CD4-positive, CD25-positive, alpha-beta regulatory T cell (primary cell): Measurements from ENCODE around the gene BPIFB3. TPM values are rescaled to one million over a fixed set of nuclear protein-coding genes. Genes with fewer than 3 reads are reported as not detected.
A peak's percentile ranks its signal among the peaks of the same experiment; 100 is the strongest.

ENCODE experiments used
- ATAC-seq, 2 donors: fragments of 150-1000 bp; cut with Tn5 transposase; one replicate each; pipeline ENCODE4 v1.10.0; 2021; ENCODE audit warnings: low read depth in 2 of 2, moderate number of reproducible peaks in 2 of 2, moderate library complexity in 1 of 2
- DNase-seq, 3 donors: peaks; one replicate each; pipeline versions ENCODE4 v3.0.0 to v3.0.0-alpha.2; 2012 to 2022; ENCODE audit warnings: mixed read lengths in 1 of 3
- H3K27ac ChIP-seq: one replicate; pipeline ENCODE4 v1.7.0; 2013; ENCODE audit warnings: mild to moderate bottlenecking, low read length; ENCODE audit not compliant: insufficient read depth, poor library complexity, severe bottlenecking
- H3K27me3 ChIP-seq: one replicate; pipeline ENCODE4 v1.7.0; 2013; ENCODE audit warnings: low read length; ENCODE audit not compliant: control insufficient read depth, insufficient read depth
- H3K36me3 ChIP-seq: one replicate; pipeline ENCODE4 v1.7.0; 2013; ENCODE audit warnings: mild to moderate bottlenecking, low read length, moderate library complexity; ENCODE audit not compliant: control insufficient read depth, insufficient read depth
- H3K4me1 ChIP-seq: 2 replicates; pipeline ENCODE4 v1.7.0; 2013; ENCODE audit warnings: mild to moderate bottlenecking, low read length; ENCODE audit not compliant: insufficient read depth, control insufficient read depth, poor library complexity, severe bottlenecking
- H3K4me3 ChIP-seq: one replicate; pipeline ENCODE4 v1.7.0; 2013; ENCODE audit warnings: low read depth, mild to moderate bottlenecking, low read length, moderate library complexity
- H3K9me3 ChIP-seq, 2 experiments: 1 replicate in 1 of 2; 2 replicates in 1 of 2; pipeline ENCODE4 v1.7.0; 2013; ENCODE audit warnings: low read length in 2 of 2, mild to moderate bottlenecking in 1 of 2, moderate library complexity in 1 of 2; ENCODE audit not compliant: control insufficient read depth in 2 of 2
- H3K27ac Mint-ChIP-seq, 3 donors: one replicate each; pipeline ENCODE4 v1.8.0; 2020 to 2022; ENCODE audit warnings: mild to moderate bottlenecking in 3 of 3, mixed read lengths in 3 of 3, moderate library complexity in 2 of 3
- H3K27me3 Mint-ChIP-seq: one replicate; pipeline ENCODE4 v1.8.0; 2022; ENCODE audit warnings: mild to moderate bottlenecking, mixed read lengths
- H3K36me3 Mint-ChIP-seq: one replicate; pipeline ENCODE4 v1.8.0; 2020; ENCODE audit warnings: mixed read lengths
- H3K4me1 Mint-ChIP-seq, 4 donors: one replicate each; pipeline ENCODE4 v1.8.0; 2020 to 2022; ENCODE audit warnings: mixed read lengths in 4 of 4, mild to moderate bottlenecking in 1 of 4
- H3K4me3 Mint-ChIP-seq, 4 donors: one replicate each; pipeline ENCODE4 v1.8.0; 2020 to 2022; ENCODE audit warnings: mild to moderate bottlenecking in 4 of 4, mixed read lengths in 4 of 4, moderate library complexity in 3 of 4
- H3K9me3 Mint-ChIP-seq, 7 donors: one replicate each; pipeline ENCODE4 v1.8.0; 2020 to 2022; ENCODE audit warnings: mixed read lengths in 7 of 7, mild to moderate bottlenecking in 3 of 7, moderate library complexity in 2 of 7
- polyA plus RNA-seq, 4 donors: library from polyadenylated mRNA; unstranded; fragments of 300-500 nt; fragmentation: Illumina TruSeq; gene quantifications; one replicate each; pipeline ENCODE4 v1.2.3, GENCODE V29; 2021
- total RNA-seq: library from RNA; stranded (reverse); gene quantifications from one replicate; pipeline ENCODE4 v1.2.3, GENCODE V29; 2022

BPIFB3 gene
- total and polyA plus RNA-seq, 5 donors from 2014 or later, result not detected

GRCh38 chr20:33019465-33020277 is 34.0 kb upstream of the BPIFB3 start:
- no peak overlapping the region for H3K4me3 Mint-ChIP-seq
- ATAC-seq, result no peak

GRCh38 chr20:33020278-33021161 is 33.2 kb upstream of the BPIFB3 start:
- no peak overlapping the region for H3K27ac ChIP-seq
- Mint-ChIP-seq H3K4me3 (no peak overlapping the region), H3K27ac (peak overlapping the region in 2 of 3 donors; percentile 38 to 57), H3K36me3 (no peaks in the 10 kb centered on the region), H3K4me1 (peaks cover 0 to 9% (median 1%) of the 10 kb centered on the region in 4 donors), H3K9me3 (peaks cover 0 to 2% (median 0%) of the 10 kb centered on the region in 7 donors), H3K27me3 (peaks cover 4% of the 10 kb centered on the region)
- no peaks in the 10 kb centered on the region for H3K4me1 ChIP-seq
- no peak for ATAC-seq
- no peak for DNase-seq
- H3K36me3 ChIP-seq, result no peaks in the 10 kb centered on the region
- no peak overlapping the region for H3K4me3 ChIP-seq
- H3K27me3 ChIP-seq, result no peaks in the 10 kb centered on the region
- no peaks in the 10 kb centered on the region for H3K9me3 ChIP-seq

More at GRCh38 chr20:33019465-33020277, 34.0 kb upstream of the BPIFB3 start:
- no peaks in the 10 kb centered on the region for H3K36me3 ChIP-seq
- Mint-ChIP-seq H3K36me3 (no peaks in the 10 kb centered on the region), H3K27me3 (peaks cover 4% of the 10 kb centered on the region), H3K9me3 (peaks cover 0 to 2% (median 0%) of the 10 kb centered on the region in 7 donors), H3K4me1 (peaks cover 0 to 9% (median 1%) of the 10 kb centered on the region in 4 donors), H3K27ac (peak overlapping the region in 1 of 3 donors; percentile 42)
- no peak overlapping the region for H3K27ac ChIP-seq
- no peaks in the 10 kb centered on the region for H3K27me3 ChIP-seq
- no peaks in the 10 kb centered on the region for H3K4me1 ChIP-seq
- no peak for DNase-seq
- H3K4me3 ChIP-seq, result no peak overlapping the region
- H3K9me3 ChIP-seq, result no peaks in the 10 kb centered on the region

- H3K27ac Mint-ChIP-seq, result peak overlapping the region in 1 of 3 donors; percentile 38
Observed at GRCh38 chr20:33021879-33022278, 31.8 kb upstream of the BPIFB3 start.

GRCh38 chr20:33022289-33022688 is 31.4 kb upstream of the BPIFB3 start:
- H3K9me3 ChIP-seq, result no peaks in the 10 kb centered on the region
- ATAC-seq (no peak), DNase-seq (no peak)
- H3K36me3 ChIP-seq, result no peaks in the 10 kb centered on the region
- Mint-ChIP-seq H3K4me3 (no peak overlapping the region), H3K36me3 (no peaks in the 10 kb centered on the region), H3K4me1 (peaks cover 0 to 3% (median 0%) of the 10 kb centered on the region in 4 donors), H3K27me3 (no peaks in the 10 kb centered on the region), H3K27ac (peak overlapping the region in 1 of 3 donors; percentile 38), H3K9me3 (peaks cover 0 to 2% (median 0%) of the 10 kb centered on the region in 7 donors)
- no peak overlapping the region for H3K4me3 ChIP-seq
- H3K27me3 ChIP-seq, result no peaks in the 10 kb centered on the region
- no peak overlapping the region for H3K27ac ChIP-seq
- H3K4me1 ChIP-seq, result no peaks in the 10 kb centered on the region

More at GRCh38 chr20:33021879-33022278, 31.8 kb upstream of the BPIFB3 start:
- H3K27ac ChIP-seq, result no peak overlapping the region
- H3K4me1 ChIP-seq, result no peaks in the 10 kb centered on the region
- DNase-seq (no peak), ATAC-seq (no peak)
- Mint-ChIP-seq H3K9me3 (peaks cover 0 to 2% (median 0%) of the 10 kb centered on the region in 7 donors), H3K4me1 (peaks cover 0 to 3% (median 0%) of the 10 kb centered on the region in 4 donors), H3K36me3 (no peaks in the 10 kb centered on the region), H3K4me3 (no peak overlapping the region), H3K27me3 (no peaks in the 10 kb centered on the region)
- no peaks in the 10 kb centered on the region for H3K36me3 ChIP-seq
- H3K27me3 ChIP-seq, result no peaks in the 10 kb centered on the region
- H3K4me3 ChIP-seq, result no peak overlapping the region
- H3K9me3 ChIP-seq, result no peaks in the 10 kb centered on the region

GRCh38 chr20:33022694-33023438 is 30.8 kb upstream of the BPIFB3 start:
- Mint-ChIP-seq H3K9me3 (no peaks in the 10 kb centered on the region), H3K27me3 (no peaks in the 10 kb centered on the region), H3K27ac (no peak overlapping the region), H3K4me1 (peaks cover 0 to 3% (median 0%) of the 10 kb centered on the region in 4 donors), H3K4me3 (no peak overlapping the region), H3K36me3 (no peaks in the 10 kb centered on the region)
- no peaks in the 10 kb centered on the region for H3K27me3 ChIP-seq
- H3K27ac ChIP-seq, result no peak overlapping the region
- no peak overlapping the region for H3K4me3 ChIP-seq
- no peaks in the 10 kb centered on the region for H3K9me3 ChIP-seq
- no peaks in the 10 kb centered on the region for H3K4me1 ChIP-seq
- DNase-seq (no peak), ATAC-seq (no peak)
- no peaks in the 10 kb centered on the region for H3K36me3 ChIP-seq

- no peaks in the 10 kb centered on the region for H3K27me3 Mint-ChIP-seq
- no peaks in the 10 kb centered on the region for H3K27me3 ChIP-seq
- no peaks in the 10 kb centered on the region for H3K4me1 ChIP-seq
- H3K9me3 Mint-ChIP-seq, result no peaks in the 10 kb centered on the region
- H3K27ac ChIP-seq, result no peak overlapping the region
- no peaks in the 10 kb centered on the region for H3K36me3 Mint-ChIP-seq
- peaks cover 0 to 3% (median 0%) of the 10 kb centered on the region in 4 donors for H3K4me1 Mint-ChIP-seq
- H3K27ac Mint-ChIP-seq, result no peak overlapping the region
- ATAC-seq (no peak), DNase-seq (no peak)
- H3K4me3 ChIP-seq, result no peak overlapping the region
- no peaks in the 10 kb centered on the region for H3K36me3 ChIP-seq
- H3K9me3 ChIP-seq, result no peaks in the 10 kb centered on the region
- no peak overlapping the region for H3K4me3 Mint-ChIP-seq
Observed at GRCh38 chr20:33023439-33024242, 30.1 kb upstream of the BPIFB3 start.

GRCh38 chr20:33024243-33024560 is 29.5 kb upstream of the BPIFB3 start:
- Mint-ChIP-seq H3K4me1 (peaks cover 0 to 3% (median 0%) of the 10 kb centered on the region in 4 donors), H3K36me3 (no peaks in the 10 kb centered on the region), H3K4me3 (no peak overlapping the region), H3K9me3 (no peaks in the 10 kb centered on the region), H3K27ac (no peak overlapping the region), H3K27me3 (no peaks in the 10 kb centered on the region)
- no peaks in the 10 kb centered on the region for H3K36me3 ChIP-seq
- H3K4me1 ChIP-seq, result no peaks in the 10 kb centered on the region
- no peak for DNase-seq
- ATAC-seq, result no peak
- no peaks in the 10 kb centered on the region for H3K27me3 ChIP-seq
- H3K27ac ChIP-seq, result no peak overlapping the region
- H3K9me3 ChIP-seq, result no peaks in the 10 kb centered on the region
- no peak overlapping the region for H3K4me3 ChIP-seq
